GM18508 (cell line): ENCODE results near the gene PCDHGB7.
"Not testable (repeated sequence)": the region's sequence is repeated elsewhere in the genome, so short reads cannot be mapped to it uniquely, and the experiment has no call there.

Experiments used
- ATAC-seq: cut with Tn5 transposase; IDR thresholded peaks from one replicate; pipeline ENCODE4 v1.9.1; 2021; ENCODE audit warnings: moderate number of reproducible peaks; ENCODE audit not compliant: insufficient read depth, unreplicated experiment

The PCDHGB7 gene

DNA sequence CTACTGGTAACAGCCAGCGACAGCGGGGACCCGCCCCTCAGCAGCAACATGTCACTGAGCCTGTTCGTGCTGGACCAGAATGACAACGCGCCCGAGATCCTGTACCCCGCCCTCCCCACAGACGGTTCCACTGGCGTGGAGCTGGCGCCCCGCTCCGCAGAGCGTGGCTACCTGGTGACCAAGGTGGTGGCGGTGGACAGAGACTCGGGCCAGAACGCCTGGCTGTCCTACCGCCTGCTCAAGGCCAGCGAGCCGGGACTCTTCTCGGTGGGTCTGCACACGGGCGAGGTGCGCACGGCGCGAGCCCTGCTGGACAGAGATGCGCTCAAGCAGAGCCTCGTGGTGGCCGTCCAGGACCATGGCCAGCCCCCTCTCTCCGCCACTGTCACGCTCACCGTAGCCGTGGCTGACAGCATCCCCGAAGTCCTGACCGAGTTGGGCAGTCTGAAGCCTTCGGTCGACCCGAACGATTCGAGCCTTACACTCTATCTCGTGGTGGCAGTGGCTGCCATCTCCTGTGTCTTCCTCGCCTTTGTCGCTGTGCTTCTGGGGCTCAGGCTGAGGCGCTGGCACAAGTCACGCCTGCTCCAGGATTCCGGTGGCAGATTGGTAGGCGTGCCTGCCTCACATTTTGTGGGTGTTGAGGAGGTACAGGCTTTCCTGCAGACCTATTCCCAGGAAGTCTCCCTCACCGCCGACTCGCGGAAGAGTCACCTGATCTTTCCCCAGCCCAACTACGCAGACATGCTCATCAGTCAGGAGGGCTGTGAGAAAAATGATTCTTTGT is 22.9 kb upstream of the PCDHGB7 start:
- ATAC-seq, result not testable (repeated sequence)

GRCh38 chr5:141397756-141398551 is 19.5 kb upstream of the PCDHGB7 start, which contains the start of gene PCDHGB5:
Gene PCDHGB5, plus strand, starts transcription at chr5:141397947. Its CDS starts 181 bp downstream, at chr5:141398128.
- peak; percentile 97 for ATAC-seq

- no peak for ATAC-seq
Observed at GRCh38 chr5:141398608-141399007, 18.9 kb upstream of the PCDHGB7 start.

DNA sequence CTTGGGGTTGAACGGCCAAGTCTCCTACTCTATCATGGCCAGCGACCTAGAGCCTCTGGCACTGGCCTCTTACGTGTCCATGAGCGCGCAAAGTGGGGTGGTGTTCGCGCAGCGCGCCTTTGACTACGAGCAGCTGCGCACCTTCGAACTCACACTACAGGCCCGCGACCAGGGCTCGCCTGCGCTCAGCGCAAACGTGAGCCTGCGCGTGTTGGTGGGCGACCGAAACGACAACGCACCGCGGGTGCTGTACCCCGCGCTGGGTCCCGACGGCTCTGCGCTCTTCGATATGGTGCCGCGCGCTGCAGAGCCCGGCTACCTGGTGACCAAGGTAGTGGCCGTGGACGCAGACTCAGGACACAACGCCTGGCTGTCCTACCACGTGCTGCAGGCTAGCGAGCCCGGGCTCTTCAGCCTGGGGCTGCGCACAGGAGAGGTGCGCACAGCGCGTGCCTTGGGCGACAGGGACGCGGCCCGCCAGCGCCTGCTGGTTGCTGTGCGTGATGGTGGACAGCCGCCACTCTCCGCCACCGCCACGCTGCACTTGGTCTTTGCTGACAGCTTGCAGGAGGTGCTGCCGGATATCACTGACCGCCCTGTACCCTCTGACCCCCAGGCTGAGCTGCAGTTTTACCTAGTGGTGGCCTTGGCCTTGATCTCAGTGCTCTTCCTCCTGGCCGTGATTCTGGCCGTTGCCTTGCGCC is 17.8 kb upstream of the PCDHGB7 start:
- no peak for ATAC-seq

DNA sequence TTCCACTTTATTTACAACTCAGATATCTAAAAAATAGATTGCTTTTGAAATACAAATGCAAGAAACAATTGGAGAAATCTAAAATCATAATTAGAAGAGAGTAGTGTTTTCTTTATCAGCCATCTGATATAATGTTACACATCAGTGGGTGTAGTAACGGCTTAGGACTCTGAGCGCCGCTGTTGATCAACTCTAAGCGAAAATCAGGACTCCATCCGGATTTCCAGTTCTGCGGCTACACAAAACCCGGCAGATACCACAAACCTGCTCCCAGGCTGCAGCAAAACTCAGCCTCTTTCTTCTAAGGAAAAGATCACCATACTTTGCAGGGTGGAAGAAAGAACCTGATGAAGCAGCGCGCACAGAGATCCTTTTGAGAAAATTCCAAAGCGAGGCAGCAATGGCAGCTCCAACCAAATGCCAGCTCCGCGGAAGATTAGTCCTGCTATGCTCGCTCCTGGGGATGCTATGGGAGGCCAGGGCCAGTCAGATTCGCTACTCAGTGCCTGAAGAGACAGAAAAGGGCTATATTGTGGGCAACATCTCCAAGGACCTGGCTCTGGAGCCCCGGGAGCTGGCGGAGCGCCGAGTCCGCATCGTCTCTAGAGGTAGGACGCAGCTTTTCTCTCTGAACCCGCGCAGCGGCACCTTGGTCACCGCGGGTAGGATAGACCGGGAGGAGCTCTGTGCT is 14.8 kb upstream of the PCDHGB7 start, which contains the start of gene PCDHGA9:
Gene PCDHGA9, plus strand, starts transcription at position 226 of the 691 bp plus-strand sequence. Its CDS starts 175 bp downstream, at position 401.
- ATAC-seq, result no peak

GRCh38 chr5:141403387-141403786 is 14.1 kb upstream of the PCDHGB7 start:
- ATAC-seq, result no peak

- not testable (repeated sequence) for ATAC-seq
Observed at GRCh38 chr5:141407790-141408505, 9.5 kb upstream of the PCDHGB7 start, which contains the start of gene PCDHGB6. Gene PCDHGB6, plus strand, starts transcription at chr5:141408021. Its CDS starts 182 bp downstream, at chr5:141408203.

DNA sequence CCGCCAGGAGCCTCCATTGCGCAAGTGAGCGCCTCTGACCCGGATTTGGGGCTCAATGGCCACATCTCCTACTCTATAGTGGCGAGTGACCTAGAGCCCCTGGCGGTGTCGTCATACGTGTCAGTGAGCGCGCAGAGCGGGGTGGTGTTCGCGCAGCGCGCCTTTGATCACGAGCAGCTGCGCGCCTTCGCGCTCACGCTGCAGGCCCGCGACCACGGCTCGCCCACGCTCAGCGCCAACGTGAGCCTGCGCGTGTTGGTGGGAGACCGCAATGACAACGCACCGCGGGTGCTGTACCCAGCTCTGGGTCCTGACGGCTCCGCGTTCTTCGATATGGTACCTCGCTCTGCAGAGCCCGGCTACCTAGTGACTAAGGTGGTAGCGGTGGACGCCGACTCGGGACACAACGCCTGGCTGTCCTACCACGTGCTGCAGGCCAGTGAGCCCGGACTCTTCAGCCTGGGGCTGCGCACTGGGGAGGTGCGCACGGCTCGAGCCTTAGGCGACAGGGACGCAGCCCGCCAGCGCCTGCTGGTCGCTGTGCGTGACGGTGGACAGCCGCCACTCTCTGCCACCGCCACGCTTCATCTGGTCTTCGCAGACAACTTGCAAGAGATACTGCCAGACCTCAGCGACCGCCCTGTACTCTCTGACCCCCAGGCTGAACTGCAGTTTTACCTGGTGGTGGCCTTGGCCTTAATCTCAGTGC is 7.7 kb upstream of the PCDHGB7 start:
- no peak for ATAC-seq

- ATAC-seq, result no peak
Observed at GRCh38 chr5:141411575-141411974, 5.9 kb upstream of the PCDHGB7 start.

GRCh38 chr5:141412854-141413539 is 4.5 kb upstream of the PCDHGB7 start, which contains the start of gene PCDHGA10:
Gene PCDHGA10, plus strand, starts transcription at chr5:141412987. Its CDS starts 189 bp downstream, at chr5:141413176.
- peak; percentile 69 for ATAC-seq

GRCh38 chr5:141413540-141414069 is 3.9 kb upstream of the PCDHGB7 start:
- no peak for ATAC-seq

- ATAC-seq, result not testable (repeated sequence)
Observed at GRCh38 chr5:141414548-141415274, 2.8 kb upstream of the PCDHGB7 start.

DNA sequence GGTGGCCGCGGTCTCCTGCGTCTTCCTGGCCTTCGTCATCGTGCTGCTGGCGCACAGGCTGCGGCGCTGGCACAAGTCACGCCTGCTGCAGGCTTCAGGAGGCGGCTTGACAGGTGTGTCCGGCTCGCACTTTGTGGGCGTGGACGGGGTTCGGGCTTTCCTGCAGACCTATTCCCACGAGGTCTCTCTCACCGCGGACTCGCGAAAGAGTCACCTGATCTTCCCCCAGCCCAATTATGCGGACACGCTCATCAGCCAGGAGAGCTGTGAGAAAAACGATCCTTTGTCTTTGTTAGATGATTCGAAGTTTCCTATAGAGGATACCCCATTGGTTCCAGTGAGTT is 2.2 kb upstream of the PCDHGB7 start:
- not testable (repeated sequence) for ATAC-seq

GRCh38 chr5:141419074-141419880 is 1.8 kb downstream of the PCDHGB7 start:
- ATAC-seq, result no peak

- ATAC-seq, result no peak
Observed at GRCh38 chr5:141420855-141421488, 3.5 kb downstream of the PCDHGB7 start, which contains the start of gene PCDHGA11. Gene PCDHGA11, plus strand, starts transcription at chr5:141421051. Its CDS starts 177 bp downstream, at chr5:141421228.

GRCh38 chr5:141421489-141421855 is 4.0 kb downstream of the PCDHGB7 start:
- ATAC-seq, result no peak
